Glutamatergic neuron (in vitro differentiated cells): ENCODE measurements around the gene CBX3. TPM values are rescaled to one million over a fixed set of nuclear protein-coding genes. Genes with fewer than 3 reads are reported as not detected.
A peak's percentile ranks its signal among the peaks of the same experiment; 100 is the strongest.

ENCODE experiments used
- DNase-seq: peaks from one replicate; pipeline ENCODE4 v3.0.0; 2022
- H3K27ac Mint-ChIP-seq: one replicate; pipeline ENCODE4 v1.8.0; 2020; ENCODE audit warnings: mild to moderate bottlenecking, mixed read lengths, inconsistent platforms; ENCODE audit not compliant: unreplicated experiment
- H3K27me3 Mint-ChIP-seq: one replicate; pipeline ENCODE4 v1.8.0; 2020; ENCODE audit warnings: mild to moderate bottlenecking, moderate library complexity, mixed read lengths, inconsistent platforms; ENCODE audit not compliant: unreplicated experiment
- H3K36me3 Mint-ChIP-seq: one replicate; pipeline ENCODE4 v1.8.0; 2020; ENCODE audit warnings: mild to moderate bottlenecking, mixed read lengths, inconsistent platforms; ENCODE audit not compliant: unreplicated experiment
- H3K4me1 Mint-ChIP-seq: one replicate; pipeline ENCODE4 v1.8.0; 2020; ENCODE audit warnings: mild to moderate bottlenecking, low read depth, mixed read lengths, inconsistent platforms; ENCODE audit not compliant: unreplicated experiment
- H3K4me3 Mint-ChIP-seq: one replicate; pipeline ENCODE4 v1.8.0; 2020; ENCODE audit warnings: mild to moderate bottlenecking, mixed read lengths, inconsistent platforms; ENCODE audit not compliant: unreplicated experiment
- H3K9me3 Mint-ChIP-seq: one replicate; pipeline ENCODE4 v1.8.0; 2020; ENCODE audit warnings: mild to moderate bottlenecking, moderate library complexity, mixed read lengths, inconsistent platforms; ENCODE audit not compliant: unreplicated experiment
- CTCF ChIP-seq: fragments of 200-600 bp; sonication (generic); IDR thresholded peaks from one replicate; pipeline ENCODE4 v1.5.0; 2021; ENCODE audit not compliant: partially characterized antibody, unreplicated experiment
- total RNA-seq: library from RNA; stranded (reverse); fragmentation: NEBNext Ultra II Directional; extraction: Animal tissue kit (Norgen Biotek cat#: 25700); gene quantifications from one replicate; pipeline ENCODE4 v1.2.1, GENCODE V29; 2021; ENCODE audit not compliant: unreplicated experiment

The CBX3 gene
- total RNA-seq, 1 donor from 2014 or later: 191 TPM

GRCh38 chr7:26166684-26167266 lies 34.8 kb upstream of the CBX3 start:
- H3K36me3 Mint-ChIP-seq: no peaks in the 10 kb centered on the region
- TF ChIP-seq CTCF: no peak
- DNase-seq: no peak
- no peaks in the 10 kb centered on the region for H3K4me1 Mint-ChIP-seq
- H3K4me3 Mint-ChIP-seq: no peak overlapping the region
- H3K27ac Mint-ChIP-seq: no peak overlapping the region
- no peaks in the 10 kb centered on the region for H3K27me3 Mint-ChIP-seq
- peaks cover 6% of the 10 kb centered on the region for H3K9me3 Mint-ChIP-seq

DNA sequence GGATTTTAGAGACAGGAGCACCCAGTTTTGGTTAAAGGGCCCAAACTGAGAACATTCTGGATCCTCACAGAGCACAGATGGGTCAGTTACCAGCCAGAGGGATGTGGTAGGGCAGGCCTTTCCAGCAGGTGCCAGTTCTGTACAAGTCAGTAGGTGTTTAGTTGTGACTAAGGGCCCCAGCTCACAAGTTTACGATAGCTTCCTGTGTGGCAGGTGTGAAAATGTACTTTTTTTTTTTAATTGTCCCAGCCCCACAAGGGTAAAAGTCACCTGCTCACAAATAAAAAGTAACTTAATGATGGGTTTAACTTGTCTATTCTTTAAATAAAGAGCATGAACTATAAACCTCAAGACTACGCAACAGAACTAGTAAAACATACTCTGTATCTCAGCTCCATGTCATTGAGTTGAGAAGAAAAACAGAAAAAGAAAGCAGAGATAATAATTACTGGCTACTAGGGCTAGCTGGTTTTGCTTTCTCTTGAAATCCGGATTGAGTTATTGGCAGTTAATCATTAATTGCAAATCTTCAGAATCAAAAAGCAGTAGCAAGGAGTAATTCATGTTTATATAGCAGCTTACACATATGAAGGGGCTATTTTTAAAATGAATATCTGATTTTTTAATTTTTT lies 34.1 kb upstream of the CBX3 start:
- no peak for TF ChIP-seq CTCF
- no peak overlapping the region for H3K27ac Mint-ChIP-seq
- no peak for DNase-seq
- no peaks in the 10 kb centered on the region for H3K27me3 Mint-ChIP-seq
- peaks cover 6% of the 10 kb centered on the region for H3K9me3 Mint-ChIP-seq
- H3K36me3 Mint-ChIP-seq: peaks cover 4% of the 10 kb centered on the region
- H3K4me3 Mint-ChIP-seq: no peak overlapping the region
- H3K4me1 Mint-ChIP-seq: no peaks in the 10 kb centered on the region

DNA sequence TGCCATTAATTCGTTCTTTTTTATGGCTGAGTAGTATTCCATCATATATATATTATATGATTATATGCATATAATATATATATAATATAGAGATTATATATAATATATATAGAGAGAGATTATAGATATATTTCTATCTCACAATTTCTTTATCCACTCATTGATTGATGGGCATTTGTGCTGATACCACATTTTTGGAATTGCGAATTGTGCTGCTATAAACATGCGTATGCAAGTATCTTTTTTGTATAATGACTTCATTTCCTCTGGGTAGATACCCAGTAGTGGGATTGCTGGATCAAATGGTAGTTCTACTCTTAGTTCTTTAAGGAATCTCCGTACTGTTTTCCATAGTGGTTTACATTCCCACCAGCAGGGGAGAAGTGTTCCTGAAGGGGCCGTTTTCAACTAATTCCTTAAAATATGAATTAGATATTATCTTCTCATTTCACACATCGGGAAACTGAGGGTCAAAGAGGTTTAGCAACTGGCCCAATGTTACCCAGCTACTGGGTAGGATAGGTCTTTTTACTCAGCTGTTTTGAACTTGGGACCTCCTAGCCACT lies 33.0 kb upstream of the CBX3 start:
- TF ChIP-seq CTCF: peak; percentile 25
- H3K4me3 Mint-ChIP-seq: no peak overlapping the region
- no peaks in the 10 kb centered on the region for H3K27me3 Mint-ChIP-seq

DNA sequence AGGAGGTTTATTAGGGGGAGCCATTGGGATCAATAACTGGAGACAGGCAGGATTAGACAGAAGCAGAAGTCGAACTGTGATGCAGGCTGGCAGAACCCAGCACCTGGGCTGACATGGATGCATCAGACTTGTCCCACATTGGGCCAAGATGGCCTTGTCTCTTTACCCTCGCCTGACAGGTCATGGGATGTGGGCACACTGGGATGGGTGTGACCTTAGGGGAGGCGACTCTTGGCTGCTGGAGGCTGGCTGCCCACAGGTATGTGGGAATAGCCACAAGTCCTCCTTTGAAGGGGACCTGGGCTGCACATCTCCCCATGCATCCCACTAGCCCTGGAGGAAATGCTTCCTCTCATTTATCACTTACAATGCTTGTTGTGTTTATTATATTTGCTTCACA lies 32.3 kb upstream of the CBX3 start:
- no peak overlapping the region for H3K27ac Mint-ChIP-seq

More for the DNA sequence above, 33.0 kb upstream of the CBX3 start:
- Mint-ChIP-seq H3K27ac (no peak overlapping the region), H3K4me1 (no peaks in the 10 kb centered on the region), H3K9me3 (peaks cover 4% of the 10 kb centered on the region), H3K36me3 (peaks cover 4% of the 10 kb centered on the region)
- no peak for DNase-seq

More for the DNA sequence above, 32.3 kb upstream of the CBX3 start:
- TF ChIP-seq CTCF: no peak
- no peak for DNase-seq
- Mint-ChIP-seq H3K9me3 (peaks cover 2% of the 10 kb centered on the region), H3K4me1 (no peaks in the 10 kb centered on the region), H3K27me3 (peaks cover under 1% of the 10 kb centered on the region), H3K4me3 (no peak overlapping the region), H3K36me3 (peaks cover 4% of the 10 kb centered on the region)
